Uterus (tissue), 4 donors: ENCODE data around the gene C14orf180. TPM values are rescaled to one million over a fixed set of nuclear protein-coding genes. Genes with fewer than 3 reads are reported as not detected.

Experiments used
- DNase-seq, 2 donors: peaks; one replicate each; pipeline ENCODE4 v3.0.0-alpha.2; 2019 to 2020
- H3K27ac ChIP-seq, 2 donors: fragments of 200-600 bp; sonication (generic); 1 replicate in 1 of 2; 2 replicates in 1 of 2; pipeline ENCODE4 v1.5.1; 2016 to 2018
- H3K27me3 ChIP-seq, 2 donors: fragments of 200-600 bp; sonication (generic); one replicate each; pipeline ENCODE4 v1.5.1; 2018 to 2019; ENCODE audit warnings: control low read depth in 1 of 2
- H3K36me3 ChIP-seq, 2 donors: fragments of 200-600 bp; sonication (generic); one replicate each; pipeline ENCODE4 v1.5.1; 2019; ENCODE audit warnings: control low read depth in 1 of 2
- H3K4me1 ChIP-seq, 2 donors: fragments of 200-600 bp; sonication (generic); one replicate each; pipeline ENCODE4 v1.5.1; 2018 to 2019; ENCODE audit warnings: control low read depth in 1 of 2
- H3K4me3 ChIP-seq, 2 donors: fragments of 200-600 bp; sonication (generic); 1 replicate in 1 of 2; 2 replicates in 1 of 2; pipeline ENCODE4 v1.5.1; 2018 to 2019; ENCODE audit warnings: mild to moderate bottlenecking in 1 of 2
- H3K9me3 ChIP-seq, 2 donors: fragments of 200-600 bp; sonication (generic); one replicate each; pipeline ENCODE4 v1.5.1; 2019; ENCODE audit warnings: control low read depth in 1 of 2
- POLR2A ChIP-seq, 2 donors: fragments of 450-650 bp; IDR thresholded peaks; one replicate each; pipeline ENCODE4 v1.6.1; 2016; ENCODE audit warnings: antibody characterized with exemption in 2 of 2, mild to moderate bottlenecking in 1 of 2, moderate library complexity in 1 of 2
- intact Hi-C: fragments of 100-400 bp; cut with DNase I; formaldehyde crosslinking; loops from one replicate; pipeline ENCODE4 v1.15.1; 2023; ENCODE audit warnings: low total_unique reads
- total RNA-seq, 4 donors: library from RNA; depleted of rRNA in 3 of 4; stranded (reverse); fragments of >200 nt in 3 of 4; gene quantifications; one replicate each; pipeline versions ENCODE4 v1.1.0 to v1.2.4, GENCODE V29; 2014 to 2023
- TF ChIP-seq, protein P1 (sequence below), 4 experiments: fragments of 200-600 bp in 2 of 4; fragments of 450-650 bp in 2 of 4; sonication (generic) in 2 of 4; IDR thresholded peaks; one replicate each; pipeline ENCODE4 v1.5.1; 2016 to 2019; ENCODE audit warnings: antibody characterized with exemption in 4 of 4, mild to moderate bottlenecking in 2 of 4, moderate library complexity in 1 of 4
- donor health status: DM: yes; HTN: yes; CAD: no.

Gene C14orf180
- total RNA-seq, 4 donors from 2014 or later: 0.21 to 2.1 (median 0.26) TPM; not detected in 1

DNA sequence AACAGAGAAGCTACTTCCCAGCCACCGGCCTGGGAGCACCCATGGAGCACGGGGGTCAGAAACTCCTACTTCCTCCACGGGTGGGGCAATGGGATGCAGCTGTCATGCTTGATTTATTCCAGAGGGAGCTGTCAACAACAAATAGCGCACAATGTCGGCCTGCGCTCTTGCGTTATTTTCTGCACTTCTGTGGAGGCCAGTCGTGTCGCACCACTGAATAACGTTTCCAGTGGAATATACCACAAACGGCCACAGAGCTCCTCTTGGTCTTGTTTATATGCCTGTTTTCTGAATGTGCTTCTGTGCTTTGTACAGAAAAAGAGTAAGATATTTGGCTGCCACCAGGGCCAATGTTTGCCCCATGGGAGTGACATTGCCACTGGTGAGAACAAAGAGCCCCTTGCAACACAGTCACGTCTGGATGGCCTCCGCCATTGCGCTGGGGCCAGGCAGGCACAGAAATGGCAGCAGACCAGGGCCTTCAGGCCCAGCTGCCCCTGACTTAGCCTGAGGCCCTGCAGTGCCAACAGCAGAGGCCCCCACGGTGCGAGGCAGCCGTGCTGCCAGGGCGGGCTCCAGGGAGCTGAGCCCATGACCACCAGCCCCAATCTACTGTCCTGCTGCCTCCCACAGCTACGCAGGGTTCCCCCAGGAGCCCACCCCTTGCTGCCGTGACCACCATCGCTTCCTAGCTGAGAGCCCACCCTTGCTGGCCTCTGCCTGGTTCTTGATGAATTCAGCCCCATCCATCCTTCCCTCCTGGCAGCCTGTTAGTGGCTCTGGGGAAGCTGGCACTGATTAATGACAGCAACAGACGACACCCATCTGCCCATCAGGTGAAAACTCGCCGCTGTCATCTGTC, 53.9 kb downstream of the C14orf180 start:
- no peak for DNase-seq
- Histone ChIP-seq H3K36me3 (no peaks in the 10 kb centered on the region), H3K9me3 (peaks cover 0 to 7% of the 10 kb centered on the region in 2 donors), H3K27ac (no peak overlapping the region), H3K4me1 (no peaks in the 10 kb centered on the region), H3K4me3 (no peak overlapping the region), H3K27me3 (no peaks in the 10 kb centered on the region)
- no peak for TF ChIP-seq POLR2A (IDR thresholded peaks at IDR 0.05)
- TF ChIP-seq, protein P1, sequence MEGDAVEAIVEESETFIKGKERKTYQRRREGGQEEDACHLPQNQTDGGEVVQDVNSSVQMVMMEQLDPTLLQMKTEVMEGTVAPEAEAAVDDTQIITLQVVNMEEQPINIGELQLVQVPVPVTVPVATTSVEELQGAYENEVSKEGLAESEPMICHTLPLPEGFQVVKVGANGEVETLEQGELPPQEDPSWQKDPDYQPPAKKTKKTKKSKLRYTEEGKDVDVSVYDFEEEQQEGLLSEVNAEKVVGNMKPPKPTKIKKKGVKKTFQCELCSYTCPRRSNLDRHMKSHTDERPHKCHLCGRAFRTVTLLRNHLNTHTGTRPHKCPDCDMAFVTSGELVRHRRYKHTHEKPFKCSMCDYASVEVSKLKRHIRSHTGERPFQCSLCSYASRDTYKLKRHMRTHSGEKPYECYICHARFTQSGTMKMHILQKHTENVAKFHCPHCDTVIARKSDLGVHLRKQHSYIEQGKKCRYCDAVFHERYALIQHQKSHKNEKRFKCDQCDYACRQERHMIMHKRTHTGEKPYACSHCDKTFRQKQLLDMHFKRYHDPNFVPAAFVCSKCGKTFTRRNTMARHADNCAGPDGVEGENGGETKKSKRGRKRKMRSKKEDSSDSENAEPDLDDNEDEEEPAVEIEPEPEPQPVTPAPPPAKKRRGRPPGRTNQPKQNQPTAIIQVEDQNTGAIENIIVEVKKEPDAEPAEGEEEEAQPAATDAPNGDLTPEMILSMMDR (IDR thresholded peaks at IDR 0.05): no peak
- intact Hi-C loops: no loop called here

DNA sequence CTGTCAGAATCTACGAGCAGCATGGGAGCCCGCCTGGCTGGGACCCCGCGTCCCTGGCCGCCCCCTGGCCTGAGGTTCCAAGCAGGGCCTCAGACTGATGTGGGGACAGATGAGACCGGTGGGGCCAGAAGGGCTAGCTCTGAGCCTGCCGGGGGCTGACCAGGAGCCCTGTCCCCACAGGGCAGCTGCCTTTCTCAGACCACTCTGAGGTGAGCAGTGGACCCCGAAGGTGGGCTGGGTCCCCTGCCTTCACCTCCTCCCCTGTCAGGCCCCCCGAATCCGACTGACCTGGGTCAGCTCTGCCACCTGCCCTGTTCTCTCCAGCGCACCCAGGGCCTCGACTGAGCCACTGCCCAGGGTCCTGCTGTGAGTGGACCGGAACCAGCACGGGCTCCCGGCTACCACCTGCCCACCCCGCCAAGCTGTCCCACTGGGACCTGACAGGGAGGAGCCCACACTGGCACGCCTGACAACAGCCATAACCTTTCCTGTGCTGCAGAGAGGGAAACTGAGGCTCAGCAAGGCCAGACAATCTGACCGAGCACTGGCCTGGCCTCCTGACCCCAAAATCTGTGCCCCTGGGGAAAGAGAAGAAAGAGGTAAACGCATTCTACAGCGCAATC, 54.7 kb downstream of the C14orf180 start:
- H3K27me3 ChIP-seq: no peaks in the 10 kb centered on the region
- no peaks in the 10 kb centered on the region for H3K4me1 ChIP-seq
- TF ChIP-seq, protein P1 (IDR thresholded peaks at IDR 0.05): no peak
- no peak for TF ChIP-seq POLR2A (IDR thresholded peaks at IDR 0.05)
- H3K4me3 ChIP-seq: no peak overlapping the region
- peaks cover 0 to 3% of the 10 kb centered on the region in 2 donors for H3K9me3 ChIP-seq
- no peak overlapping the region for H3K27ac ChIP-seq
- intact Hi-C loops: no loop called here
- no peak for DNase-seq
- no peaks in the 10 kb centered on the region for H3K36me3 ChIP-seq

DNA sequence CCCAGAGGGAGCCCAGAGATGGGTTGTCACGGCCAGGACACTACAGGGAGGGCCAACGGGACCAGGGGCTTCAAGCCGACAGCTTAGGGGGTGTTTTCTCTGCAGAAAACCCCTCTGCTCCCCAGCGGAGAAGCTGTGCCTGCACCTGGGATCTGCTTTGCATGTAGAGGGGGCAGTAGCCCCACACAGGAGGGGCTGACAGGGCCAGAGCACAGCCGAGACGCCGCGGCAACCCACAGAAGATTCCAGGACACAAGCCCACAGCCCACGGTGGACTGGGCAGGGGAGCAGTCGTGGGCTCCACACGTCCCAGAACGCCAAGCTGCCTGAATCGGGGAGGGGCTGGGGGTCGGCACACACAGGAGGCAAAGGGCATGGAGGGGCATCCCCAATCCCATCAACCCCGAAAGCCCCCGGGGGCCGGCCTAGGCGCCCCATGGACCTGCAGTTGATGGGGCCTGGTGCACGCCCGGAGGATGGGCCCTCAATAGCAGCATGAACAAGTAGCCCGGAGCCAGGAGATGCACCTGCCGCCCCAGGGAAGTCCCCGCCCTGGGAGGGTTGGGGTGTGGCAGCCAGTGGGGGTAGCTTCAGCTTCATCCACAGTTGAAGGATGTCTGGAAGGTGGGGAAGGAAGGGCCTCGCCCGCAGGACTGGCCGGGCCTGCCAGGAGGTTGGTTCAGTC, 55.5 kb downstream of the C14orf180 start:
- H3K4me3 ChIP-seq: no peak overlapping the region
- H3K27ac ChIP-seq: no peak overlapping the region
- intact Hi-C loops: loop anchor here (5.0 kb wide), 1 partner anchor 558 kb away; no protein-coding TSS in a partner anchor
- TF ChIP-seq POLR2A (IDR thresholded peaks at IDR 0.05): no peak
- TF ChIP-seq, protein P1 (IDR thresholded peaks at IDR 0.05): no peak
- H3K9me3 ChIP-seq: no peaks in the 10 kb centered on the region
- no peak for DNase-seq
- no peaks in the 10 kb centered on the region for H3K27me3 ChIP-seq
- no peaks in the 10 kb centered on the region for H3K36me3 ChIP-seq
- H3K4me1 ChIP-seq: no peaks in the 10 kb centered on the region

DNA sequence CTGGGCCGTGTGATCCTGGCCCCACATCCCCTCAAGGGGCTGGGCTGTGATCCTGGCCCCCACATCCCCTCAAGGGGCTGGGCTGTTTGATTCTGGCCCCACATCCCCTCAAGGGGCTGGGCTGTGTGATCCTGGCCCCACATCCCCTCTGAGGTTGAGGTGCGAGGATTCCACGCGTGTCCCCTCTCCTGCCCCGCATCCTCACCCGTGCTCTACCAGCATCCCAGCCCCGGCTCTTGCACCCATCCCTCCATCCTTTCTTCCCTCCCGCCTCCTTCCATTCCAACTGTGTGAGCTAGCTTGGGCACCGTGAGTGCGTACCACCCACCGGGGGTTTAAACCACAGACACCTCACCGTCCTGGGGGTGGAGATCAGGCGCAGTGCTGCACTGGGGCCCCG, 56.2 kb downstream of the C14orf180 start:
- TF ChIP-seq, protein P1 (IDR thresholded peaks at IDR 0.05): no peak
- TF ChIP-seq POLR2A (IDR thresholded peaks at IDR 0.05): no peak
- intact Hi-C loops: loop anchor here (5.0 kb wide), 1 partner anchor 558 kb away; no protein-coding TSS in a partner anchor

More for the DNA sequence above, 56.2 kb downstream of the C14orf180 start:
- no peaks in the 10 kb centered on the region for H3K36me3 ChIP-seq
- no peaks in the 10 kb centered on the region for H3K27me3 ChIP-seq
- H3K4me1 ChIP-seq: no peaks in the 10 kb centered on the region
- DNase-seq: no peak
- H3K9me3 ChIP-seq: no peaks in the 10 kb centered on the region
- no peak overlapping the region for H3K27ac ChIP-seq
- no peak overlapping the region for H3K4me3 ChIP-seq
